Caki2 (cell line): Measurements from ENCODE around the gene ZNF275. TPM values are rescaled to one million over a fixed set of nuclear protein-coding genes. Genes with fewer than 3 reads are reported as not detected.
A peak's percentile ranks its signal among the peaks of the same experiment; 100 is the strongest.
"Not testable (repeated sequence)": the region's sequence is repeated elsewhere in the genome, so short reads cannot be mapped to it uniquely, and the experiment has no call there.

ENCODE experiments used
- DNase-seq: peaks from one replicate; pipeline ENCODE4 v3.0.0-alpha.2; 2015; ENCODE audit warnings: low read depth
- in situ Hi-C: cut with HindIII; loops from 2 replicates; pipeline ENCODE4 v1.10.0; 2016; ENCODE audit warnings: low sequenced_read_pairs, low pct_unique_long_range_greater_than_20kb, mixed read lengths
- total RNA-seq: library from RNA; depleted of rRNA; stranded (reverse); fragments of >200 nt; shearing (Covaris generic); gene quantifications from 2 replicates; pipeline ENCODE4 v1.2.3, GENCODE V29; 2014; ENCODE audit warnings: low replicate concordance

The ZNF275 gene
- total RNA-seq, 1 experiment from 2014 or later = 6.1 TPM

DNA sequence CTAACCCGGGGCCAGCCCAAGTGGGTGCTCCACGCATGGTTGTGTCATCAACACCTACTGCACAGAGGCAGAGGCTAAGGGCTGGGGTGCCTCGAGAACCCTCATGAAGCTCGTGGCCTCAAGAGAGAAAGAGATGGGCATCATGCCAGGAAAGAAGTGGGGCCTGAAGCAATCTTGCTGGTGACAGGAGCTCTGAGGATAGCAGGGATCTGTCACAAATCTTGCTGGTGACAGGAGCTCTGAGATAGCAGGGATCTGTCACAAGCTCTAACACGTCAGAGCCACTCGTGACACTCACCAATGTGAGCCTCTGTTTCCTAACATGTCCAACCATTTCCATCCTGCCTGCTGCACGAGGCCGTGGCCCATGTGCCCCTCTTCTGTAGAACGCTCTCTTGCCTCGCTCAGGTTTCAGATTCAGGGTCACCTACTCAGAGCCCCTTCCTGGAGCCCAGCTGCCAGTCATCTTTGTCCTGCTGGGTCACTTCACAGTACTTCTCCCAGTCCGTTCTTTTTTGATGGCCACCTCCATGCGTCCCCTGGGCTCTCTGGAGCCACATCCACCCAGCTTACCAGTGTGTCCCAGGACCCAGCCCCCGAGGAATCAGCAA lies 46.1 kb downstream of the ZNF275 start:
- no peak for DNase-seq
- in situ Hi-C loops = no loop called here

GRCh38 chrX:153380691-153381090 lies 46.7 kb downstream of the ZNF275 start:
- DNase-seq = no peak
- in situ Hi-C loops = no loop called here

GRCh38 chrX:153381684-153382532 lies 48.0 kb downstream of the ZNF275 start:
- peak; percentile 55 for DNase-seq
- in situ Hi-C loops = no loop called here

DNA sequence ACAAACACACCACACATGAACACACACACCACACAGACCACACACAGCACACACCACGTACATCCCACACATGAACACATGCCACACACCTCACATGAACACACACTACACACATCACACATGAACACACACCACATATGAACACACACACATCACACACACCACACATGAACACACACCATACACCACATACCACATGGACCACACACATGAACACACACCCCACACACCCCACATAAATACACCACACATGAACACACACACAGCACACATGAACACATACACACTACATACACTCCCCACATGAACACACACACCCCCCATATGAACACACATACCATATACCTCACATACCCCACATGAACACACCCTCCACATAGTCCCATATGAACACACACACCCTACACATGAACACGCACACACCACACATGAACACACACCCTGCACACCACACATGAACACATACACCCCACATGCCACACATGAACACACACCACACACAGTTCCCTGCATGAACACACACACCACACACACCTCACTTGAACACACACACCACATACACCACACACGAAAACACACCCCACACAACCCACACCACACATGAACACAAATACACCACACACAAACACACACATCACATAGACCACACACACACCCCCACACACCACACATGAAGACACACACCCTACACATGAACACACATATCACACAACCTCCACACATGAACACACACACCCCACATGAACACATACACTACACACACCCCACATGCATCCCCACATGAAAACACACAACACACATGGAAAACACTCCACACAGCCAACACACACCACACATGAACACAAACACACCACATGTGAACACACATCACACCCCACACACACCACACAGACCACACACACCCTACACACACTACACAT lies 48.9 kb downstream of the ZNF275 start:
- DNase-seq = no peak
- in situ Hi-C loops = no loop called here

DNA sequence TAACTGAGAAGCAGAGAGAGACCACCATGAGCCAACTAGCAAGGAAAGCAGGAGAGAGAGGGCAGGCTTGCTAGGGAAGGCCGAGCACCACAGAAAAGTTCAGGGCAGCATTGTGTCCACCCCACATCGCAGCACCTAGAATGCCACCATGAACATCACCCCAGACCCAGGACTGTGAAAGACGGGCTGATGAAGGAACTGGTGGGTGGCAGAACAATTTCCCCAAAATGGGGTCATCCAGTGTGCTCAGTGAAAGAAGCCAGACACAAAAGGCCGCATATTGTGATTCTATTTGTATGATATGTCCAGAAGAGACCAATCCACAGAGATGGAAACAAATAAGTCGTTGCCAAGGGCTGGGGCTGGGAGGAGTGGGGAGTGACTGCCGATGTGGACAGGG lies 50.4 kb downstream of the ZNF275 start:
- in situ Hi-C loops = no loop called here

DNA sequence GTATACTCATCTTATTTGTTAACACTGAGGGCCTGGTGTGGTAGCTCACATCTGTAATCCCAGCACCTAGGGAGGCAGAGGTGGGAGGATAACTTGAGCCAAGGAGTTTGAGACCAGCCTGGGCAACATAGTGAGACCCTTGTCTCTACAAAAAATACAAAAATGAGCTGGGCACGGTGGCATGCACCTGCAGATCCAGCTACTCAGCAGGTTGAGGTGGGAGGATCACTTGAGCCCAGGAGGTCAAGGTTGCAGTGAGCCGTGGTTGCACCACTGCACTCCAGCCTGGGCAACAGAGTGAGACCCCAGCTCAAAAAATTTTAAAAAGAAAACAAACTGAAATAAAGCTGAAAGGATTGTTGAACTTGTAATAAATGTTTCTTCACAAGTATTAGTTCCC lies 51.0 kb downstream of the ZNF275 start:
- in situ Hi-C loops = not testable (repeated sequence)

More for the DNA sequence above, 50.4 kb downstream of the ZNF275 start:
- DNase-seq = no peak

DNA sequence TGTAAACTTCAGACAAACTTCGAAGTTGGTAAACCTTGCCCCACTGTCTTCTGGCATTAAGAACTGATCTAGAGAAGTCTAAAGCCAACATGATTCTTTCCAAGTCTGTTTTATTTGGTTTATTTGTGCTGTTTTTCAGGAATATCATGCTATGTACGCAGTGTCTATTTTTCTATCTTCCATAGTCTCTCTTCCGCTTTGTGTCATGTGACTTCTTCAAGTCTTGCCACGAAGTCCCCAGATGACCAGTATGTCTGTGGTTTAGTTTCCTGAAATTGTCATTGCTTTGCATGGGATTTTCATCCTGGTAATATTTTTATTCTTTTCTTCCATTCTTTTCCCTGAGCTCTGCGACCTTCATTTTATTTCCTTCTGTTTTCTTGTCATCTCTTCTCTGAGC lies 52.1 kb downstream of the ZNF275 start:
- in situ Hi-C loops = no loop called here

More for the DNA sequence above, 51.0 kb downstream of the ZNF275 start:
- DNase-seq = not testable (repeated sequence)

DNA sequence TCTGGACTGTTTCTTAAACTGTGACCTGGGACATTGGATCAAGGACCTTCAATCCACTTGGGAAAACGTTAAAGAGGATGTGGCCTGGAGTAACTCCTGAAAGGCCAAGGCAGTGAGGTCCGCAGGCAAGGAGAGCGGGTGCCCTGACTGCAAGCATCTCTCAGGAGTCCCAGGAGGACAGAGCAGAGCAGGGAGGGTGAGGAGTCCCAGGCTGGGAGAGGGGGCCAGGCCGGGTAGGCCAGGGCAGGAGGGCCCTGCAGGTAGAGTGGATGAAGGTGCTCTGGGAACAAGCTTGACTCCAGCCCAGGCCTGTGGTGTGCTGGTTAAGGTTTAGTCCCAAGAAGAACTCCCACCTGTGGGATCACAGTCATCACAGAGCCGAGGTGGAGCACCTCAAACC lies 53.4 kb downstream of the ZNF275 start:
- no peak for DNase-seq
- in situ Hi-C loops = no loop called here

More for the DNA sequence above, 52.1 kb downstream of the ZNF275 start:
- DNase-seq = no peak

DNA sequence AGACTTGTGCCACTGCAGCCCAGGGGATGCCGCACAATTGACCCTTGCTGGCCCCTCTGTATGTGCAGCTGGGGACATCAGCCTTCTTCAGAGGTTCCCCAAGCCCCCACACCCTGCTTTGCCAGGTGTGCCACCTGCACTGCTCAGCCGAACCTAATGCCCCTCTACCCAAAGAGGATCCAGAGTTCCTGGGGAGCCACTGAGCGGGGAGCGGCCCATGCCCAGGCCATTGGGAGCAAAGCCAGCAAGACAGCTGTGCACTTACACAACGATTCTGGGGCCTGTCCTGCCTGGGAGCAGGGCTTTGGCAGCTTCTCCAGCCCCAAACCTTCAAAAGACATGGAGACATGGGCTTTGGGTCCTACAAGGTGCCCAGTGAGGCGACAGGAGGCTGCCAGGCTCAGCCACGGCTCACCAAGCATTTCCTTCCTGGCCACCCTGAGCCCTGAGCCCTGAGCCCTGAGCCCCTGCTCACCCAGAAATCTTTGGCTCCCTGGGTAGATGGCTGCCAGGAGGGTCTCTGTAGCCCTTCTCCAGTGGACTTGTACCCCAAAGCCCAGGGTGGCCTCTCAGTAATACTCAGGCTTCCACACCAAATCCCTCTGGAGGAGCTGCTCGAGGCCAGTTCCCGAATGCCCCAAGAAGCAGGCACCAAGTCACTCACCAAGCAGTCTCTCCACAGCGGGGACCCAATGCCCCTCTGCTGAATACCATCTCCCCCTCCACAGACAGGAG lies 54.2 kb downstream of the ZNF275 start:
- in situ Hi-C loops = no loop called here
- DNase-seq = no peak

DNA sequence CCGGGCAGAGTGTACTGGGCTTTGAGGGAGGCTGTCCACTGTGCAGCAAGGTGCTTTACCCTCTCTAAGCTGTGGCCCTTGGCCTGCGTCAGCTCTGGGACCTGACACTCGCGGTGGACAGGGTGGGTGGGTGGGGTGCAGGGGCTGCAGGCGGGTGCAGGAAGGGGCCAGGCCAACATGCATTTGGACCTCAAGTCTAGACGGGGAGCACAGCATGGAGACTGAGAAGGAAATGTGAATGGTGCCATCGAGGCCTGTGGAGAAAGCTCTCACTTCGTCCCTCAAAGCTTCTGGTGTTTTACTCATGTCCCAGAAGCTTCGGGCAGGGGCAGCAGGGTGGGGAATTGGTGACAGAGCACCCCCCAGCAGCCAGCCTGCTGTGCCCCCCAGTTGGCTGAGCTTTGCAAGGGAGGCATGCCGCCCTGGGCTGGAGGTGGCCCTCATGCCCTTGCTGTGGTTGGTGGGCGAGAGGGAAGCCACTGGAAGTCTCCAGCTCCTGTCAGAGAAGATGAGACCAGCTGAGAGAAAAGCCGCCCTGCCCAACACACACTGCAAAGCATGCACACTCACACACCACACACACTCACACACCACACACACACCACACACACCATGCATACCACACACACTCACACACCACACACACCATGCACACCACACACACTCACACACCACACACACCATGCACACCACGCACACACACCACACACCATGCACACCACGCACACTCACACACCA lies 54.9 kb downstream of the ZNF275 start:
- in situ Hi-C loops = no loop called here
- DNase-seq = no peak

GRCh38 chrX:153389460-153389768 lies 55.5 kb downstream of the ZNF275 start:
- in situ Hi-C loops, DNase-seq: not testable (repeated sequence)

DNA sequence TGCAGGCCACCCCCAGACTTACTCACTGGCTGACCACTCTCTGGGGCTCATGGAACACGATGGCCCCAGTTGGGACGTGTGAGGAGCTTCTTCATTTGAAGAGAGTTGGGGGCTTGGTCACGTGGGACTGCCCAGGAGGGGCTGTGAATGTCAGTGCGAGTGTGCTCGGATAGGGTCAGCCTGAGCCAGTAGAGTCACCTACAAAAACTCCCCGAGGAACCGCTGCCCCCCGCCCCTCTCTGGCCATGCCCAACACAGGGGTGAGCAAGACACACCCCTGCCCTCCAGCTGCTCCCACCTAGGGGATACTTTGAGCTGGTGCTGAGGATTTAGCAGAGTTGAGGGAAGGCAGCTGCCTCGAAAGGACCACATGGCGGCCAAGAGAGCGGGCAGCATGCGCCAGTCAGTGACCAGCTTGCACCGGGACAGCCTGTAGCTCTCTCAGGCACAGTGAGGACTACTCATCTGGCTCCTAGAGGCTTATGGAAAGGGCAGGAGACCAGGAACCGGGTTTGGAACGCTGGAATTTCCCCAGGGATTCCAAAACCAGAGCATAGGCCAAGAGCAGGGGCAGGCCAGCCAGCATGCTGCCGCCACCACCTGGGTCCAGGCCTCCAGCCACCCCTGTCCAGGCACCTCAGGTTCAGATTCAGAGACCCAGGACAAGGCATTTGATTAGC lies 58.8 kb downstream of the ZNF275 start:
- no peak for DNase-seq
- in situ Hi-C loops = no loop called here

GRCh38 chrX:153394612-153395011 lies 60.7 kb downstream of the ZNF275 start:
- in situ Hi-C loops = no loop called here
- no peak for DNase-seq

DNA sequence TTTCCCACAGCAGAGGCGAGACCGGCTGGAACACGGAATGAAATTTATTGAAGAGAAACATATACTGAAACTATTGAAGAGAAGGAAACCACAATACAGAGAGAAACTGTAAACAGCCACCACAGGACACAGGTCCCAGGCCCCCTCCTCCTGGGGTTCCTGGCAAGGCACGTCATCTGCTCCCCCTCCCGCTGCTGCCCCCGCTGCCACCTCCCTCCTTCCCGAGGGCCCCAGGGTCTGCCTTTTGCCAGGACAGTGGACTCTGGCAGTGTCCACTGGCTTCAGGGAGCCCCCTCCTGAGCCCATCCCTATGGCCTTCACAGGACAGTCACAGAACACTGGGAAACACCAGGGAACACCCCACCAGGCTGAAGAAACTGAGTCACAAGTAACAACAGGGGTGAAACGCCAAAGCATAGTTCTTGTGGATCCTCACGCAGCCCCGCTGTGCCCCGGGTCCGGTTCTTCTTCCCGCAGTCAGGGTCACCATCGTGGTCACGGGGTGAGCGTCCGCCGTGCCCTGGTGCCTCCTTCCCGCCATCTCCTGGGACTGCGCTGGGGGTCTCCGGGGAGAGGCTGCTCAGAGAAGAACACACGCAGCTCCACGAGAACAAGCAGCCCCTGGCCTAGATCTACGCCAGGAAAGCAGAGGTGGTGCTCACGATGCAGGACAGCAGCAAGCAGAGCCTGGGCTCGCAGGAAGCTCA lies 61.8 kb downstream of the ZNF275 start:
- in situ Hi-C loops = no loop called here
- no peak for DNase-seq

DNA sequence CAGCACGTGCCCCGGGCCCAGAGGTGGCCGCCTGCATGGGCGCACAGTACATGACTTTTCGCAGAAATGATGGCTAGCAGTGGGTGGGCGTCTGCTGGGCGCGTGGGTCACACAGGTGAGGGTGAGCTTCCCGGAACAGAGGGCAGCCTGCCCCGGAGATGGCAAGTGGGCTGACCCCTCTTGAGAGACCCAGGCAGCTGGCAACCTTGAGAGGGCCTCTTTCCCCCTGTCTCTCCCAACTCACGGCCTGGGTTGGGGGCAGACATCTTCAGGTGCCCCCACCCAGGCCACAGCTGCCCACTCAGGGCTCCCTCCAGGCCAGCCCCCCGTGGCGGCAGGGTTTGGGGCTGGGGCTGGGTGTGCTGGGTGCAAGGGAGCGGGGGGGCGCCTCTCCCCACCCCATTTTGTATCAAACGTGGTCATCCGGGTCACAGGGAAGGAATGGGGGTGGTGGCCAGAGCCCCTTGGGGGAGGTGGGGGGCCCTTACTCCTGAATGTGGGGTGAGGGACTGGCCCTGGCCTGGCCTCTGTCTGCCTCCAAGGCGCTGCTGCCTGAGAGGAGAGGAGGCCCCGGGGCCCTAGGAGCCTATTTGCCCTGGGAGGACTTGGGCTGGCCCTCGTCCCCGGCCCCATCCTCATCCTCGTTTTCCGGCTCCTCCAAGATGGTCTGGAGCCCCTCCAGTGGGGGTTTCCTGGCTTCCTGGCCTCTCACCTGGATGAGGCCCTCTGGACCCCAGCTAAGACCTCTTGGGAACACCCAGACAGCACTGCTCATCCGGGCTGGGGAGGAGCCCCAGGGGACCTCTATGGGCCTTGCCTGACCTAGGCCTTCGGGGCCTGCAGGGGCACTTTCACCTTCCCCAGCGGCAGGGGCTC lies 62.6 kb downstream of the ZNF275 start:
- in situ Hi-C loops = no loop called here
- DNase-seq = no peak
